Endothelial cell of umbilical vein (primary cell): ENCODE data around the gene AUTS2. TPM values are rescaled to one million over a fixed set of nuclear protein-coding genes. Genes with fewer than 3 reads are reported as not detected.

Experiments used
- BruUV-seq: library from RNA; stranded (reverse); fragments of 400-500 nt; replicated peaks from 2 replicates; lab custom pipeline; 2021; lab: Mats Ljungman, UMichigan
- CTCF ChIA-PET: fragments of 300-600, 350-600 bp; sonication (Branson Sonifier 250); formaldehyde crosslinking; loops from one replicate; lab custom pipeline; 2021; ENCODE audit warnings: antibody characterized with exemption, inconsistent platforms; lab: Charles Lee
- POLR2A ChIA-PET: fragments of 300-600, 350-600 bp; sonication (Branson Sonifier 250); formaldehyde crosslinking; loops from one replicate; lab custom pipeline; 2021; ENCODE audit warnings: antibody characterized with exemption, inconsistent platforms; lab: Charles Lee
- DNase-seq: peaks from one replicate; pipeline ENCODE4 v3.0.0-alpha.2; 2011; ENCODE audit warnings: low read depth, low spot score
- FAIRE-seq: peaks from 2 replicates; lab custom pipeline; 2011; peaks lifted over from hg19 to GRCh38; lab: Jason Lieb, UNC
- H2AFZ ChIP-seq: 2 replicates; pipeline ENCODE4 v1.6.0; 2012; ENCODE audit warnings: low read depth, low read length, control low read depth, inconsistent platforms
- H3K27ac ChIP-seq: 2 replicates; pipeline ENCODE4 v1.5.1; 2011; ENCODE audit warnings: low read depth, mild to moderate bottlenecking, control low read depth, low read length, moderate library complexity; ENCODE audit not compliant: insufficient read depth
- H3K27me3 ChIP-seq, 2 experiments: 2 replicates each; pipeline versions ENCODE4 v1.6.0 to v1.6.1; 2011; ENCODE audit warnings: low read length in 2 of 2, mixed read lengths in 1 of 2; ENCODE audit not compliant: control insufficient read depth in 2 of 2, insufficient read depth in 2 of 2
- H3K36me3 ChIP-seq, 2 experiments: 2 replicates in 1 of 2; 3 replicates in 1 of 2; pipeline ENCODE4 v1.5.1; 2011; ENCODE audit warnings: low read length in 2 of 2, mild to moderate bottlenecking in 1 of 2, moderate library complexity in 1 of 2; ENCODE audit not compliant: control insufficient read depth in 2 of 2, insufficient read depth in 2 of 2; ENCODE audit errors: extremely low read depth in 1 of 2
- H3K4me1 ChIP-seq: 3 replicates; pipeline ENCODE4 v1.5.1; 2011; ENCODE audit warnings: mild to moderate bottlenecking, low read length; ENCODE audit not compliant: control insufficient read depth, insufficient read depth; ENCODE audit errors: extremely low read depth
- H3K4me2 ChIP-seq: 2 replicates; pipeline ENCODE4 v1.6.1; 2011; ENCODE audit warnings: low read length, control low read depth, mixed read lengths; ENCODE audit not compliant: insufficient read depth
- H3K4me3 ChIP-seq, 3 experiments: fragments of 200-600 bp in 1 of 3; sonication (generic), shearing (Covaris generic) in 1 of 3; replicated peaks in 1 of 3; 2 replicates each; pipeline ENCODE4 v1.5.1; 2011 to 2016; ENCODE audit warnings: control low read depth in 3 of 3, low read length in 3 of 3, mild to moderate bottlenecking in 2 of 3, inconsistent platforms in 1 of 3, low read depth in 1 of 3, moderate library complexity in 1 of 3; ENCODE audit not compliant: insufficient read depth in 1 of 3
- H3K79me2 ChIP-seq: 2 replicates; pipeline ENCODE4 v1.6.0; 2012; ENCODE audit warnings: low read length, inconsistent platforms; ENCODE audit not compliant: control insufficient read depth, insufficient read depth
- H3K9ac ChIP-seq: replicated peaks from 2 replicates; pipeline ENCODE3; 2011; ENCODE audit warnings: low read length, control low read depth; ENCODE audit not compliant: insufficient read depth; ENCODE audit errors: extremely low read depth
- H3K9me1 ChIP-seq: replicated peaks from 3 replicates; pipeline ENCODE4 v1.6.0; 2011; ENCODE audit warnings: mild to moderate bottlenecking, low read length; ENCODE audit not compliant: control insufficient read depth, insufficient read depth; ENCODE audit errors: extremely low read depth
- H3K9me3 ChIP-seq: replicated peaks from 2 replicates; pipeline ENCODE4 v1.5.1; 2012; ENCODE audit warnings: low read length, inconsistent platforms; ENCODE audit not compliant: control insufficient read depth, insufficient read depth
- H4K20me1 ChIP-seq: replicated peaks from 2 replicates; pipeline ENCODE3; 2011; ENCODE audit warnings: mild to moderate bottlenecking, low read length; ENCODE audit not compliant: control insufficient read depth, insufficient read depth; ENCODE audit errors: extremely low read depth
- CTCF ChIP-seq, 2 donors: IDR thresholded peaks; 1 replicate in 1 of 2; 2 replicates in 1 of 2; pipeline ENCODE4 v1.5.1; 2011; ENCODE audit warnings: low read length in 2 of 2, mild to moderate bottlenecking in 2 of 2, moderate library complexity in 2 of 2, control low read depth in 1 of 2, inconsistent platforms in 1 of 2, low read depth in 1 of 2; ENCODE audit not compliant: insufficient read depth in 1 of 2; ENCODE audit errors: extremely low read depth in 1 of 2
- EZH2 ChIP-seq: IDR thresholded peaks from 2 replicates; pipeline ENCODE4 v1.6.1; 2012; ENCODE audit warnings: borderline replicate concordance, low read depth, mild to moderate bottlenecking, moderate library complexity, low read length, inconsistent platforms; ENCODE audit not compliant: severe bottlenecking
- FOS ChIP-seq: IDR thresholded peaks from 2 replicates; pipeline ENCODE4 v1.6.1; 2011; ENCODE audit warnings: mild to moderate bottlenecking, low read length, moderate library complexity, borderline replicate concordance; ENCODE audit not compliant: insufficient read depth
- GATA2 ChIP-seq: IDR thresholded peaks from 2 replicates; pipeline ENCODE4 v1.7.0; 2011; ENCODE audit warnings: low read depth, mild to moderate bottlenecking, moderate library complexity, mixed read lengths, low read length; ENCODE audit not compliant: insufficient read length, insufficient read depth
- MAX ChIP-seq: IDR thresholded peaks from 2 replicates; pipeline ENCODE4 v1.6.1; 2011; ENCODE audit not compliant: insufficient read depth, insufficient read length
- MYC ChIP-seq: IDR thresholded peaks from one replicate; pipeline ENCODE4 v1.6.1; 2011; ENCODE audit warnings: mild to moderate bottlenecking, low read depth, low read length
- POLR2A ChIP-seq: IDR thresholded peaks from 2 replicates; pipeline ENCODE4 v1.6.1; 2012; ENCODE audit warnings: low read depth, mild to moderate bottlenecking, control low read depth, low read length
- POLR2AphosphoS5 ChIP-seq: IDR thresholded peaks from 2 replicates; pipeline ENCODE4 v1.6.1; 2012; ENCODE audit warnings: low read depth, mild to moderate bottlenecking, control low read depth, low read length, moderate library complexity; ENCODE audit not compliant: insufficient read depth
- dilution Hi-C: fragments of 300-500 bp; cut with MboI; formaldehyde crosslinking; loops from one replicate; pipeline ENCODE4 v1.15.0; 2019; ENCODE audit warnings: low sequenced_read_pairs; ENCODE audit not compliant: extremely low pct_ligation_motif_present
- intact Hi-C: fragments of 100-400 bp; cut with micrococcal nuclease; formaldehyde crosslinking; loops from one replicate; pipeline ENCODE4 v1.10.0; 2022
- polyA plus RNA-seq, 4 experiments: library from polyadenylated mRNA; depleted of rRNA in 3 of 4; stranded (reverse) in 3 of 4; unstranded in 1 of 4; fragments of >200 nt; gene quantifications; 2 replicates each; pipeline versions ENCODE4 v1.2.1 to v1.2.3, GENCODE V29; 2011 to 2012; ENCODE audit warnings: missing spikeins in 1 of 4
- total RNA-seq: library from RNA; stranded (reverse); gene quantifications from 2 replicates; pipeline ENCODE4 v1.2.3, GENCODE V29; 2021

The AUTS2 gene
- total and polyA plus RNA-seq, 2 donors (not counting 3 experiments of a cell fraction or from before 2014, with no cell fraction given), result 0.59 to 8.0 TPM

GRCh38 chr7:70789481-70790214, 1191.4 kb downstream of the AUTS2 start:
- Histone ChIP-seq H2AFZ (no peak overlapping the region), H4K20me1 (no peaks in the 10 kb centered on the region), H3K9me3 (no peaks in the 10 kb centered on the region), H3K27ac (no peak overlapping the region), H3K4me1 (no peaks in the 10 kb centered on the region), H3K9ac (no peak overlapping the region), H3K4me2 (no peak overlapping the region), H3K36me3 (no peaks in the 10 kb centered on the region), H3K4me3 (no peak overlapping the region), H3K27me3 (no peaks in the 10 kb centered on the region), H3K9me1 (no peaks in the 10 kb centered on the region), H3K79me2 (no peaks in the 10 kb centered on the region)
- CTCF ChIA-PET, result no interaction called here
- POLR2A ChIA-PET, result no interaction called here
- BruUV-seq, result no TSS peak
- no peak for FAIRE-seq
- no peak for TF ChIP-seq CTCF (IDR thresholded peaks at IDR 0.05; ENCODE audit: extremely low read depth in 1 of 2, insufficient read depth in 1 of 2, low read depth in 1 of 2, low read length in 2 of 2)
- no peak for TF ChIP-seq FOS
- no peak for TF ChIP-seq EZH2
- no peak for TF ChIP-seq POLR2AphosphoS5
- no peak for TF ChIP-seq MYC
- no peak for TF ChIP-seq MAX
- no peak for TF ChIP-seq POLR2A
- TF ChIP-seq GATA2, result no peak
- intact Hi-C loops (no loop called here), dilution Hi-C loops (no loop called here)
- no peak for DNase-seq
